HG03565 (cell line): ENCODE results near the gene OR3A1.
"Not testable (repeated sequence)": the region's sequence is repeated elsewhere in the genome, so short reads cannot be mapped to it uniquely, and the experiment has no call there.

Experiments
- ATAC-seq: cut with Tn5 transposase; IDR thresholded peaks from one replicate; pipeline ENCODE4 v1.9.1; 2021; ENCODE audit warnings: mild to moderate bottlenecking, moderate library complexity; ENCODE audit not compliant: unreplicated experiment

OR3A1 gene, protein sequence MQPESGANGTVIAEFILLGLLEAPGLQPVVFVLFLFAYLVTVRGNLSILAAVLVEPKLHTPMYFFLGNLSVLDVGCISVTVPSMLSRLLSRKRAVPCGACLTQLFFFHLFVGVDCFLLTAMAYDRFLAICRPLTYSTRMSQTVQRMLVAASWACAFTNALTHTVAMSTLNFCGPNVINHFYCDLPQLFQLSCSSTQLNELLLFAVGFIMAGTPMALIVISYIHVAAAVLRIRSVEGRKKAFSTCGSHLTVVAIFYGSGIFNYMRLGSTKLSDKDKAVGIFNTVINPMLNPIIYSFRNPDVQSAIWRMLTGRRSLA

GRCh38 chr17:3298260-3298659, at the start of gene OR3A1:
Gene OR3A1, minus strand, starts transcription at chr17:3298360. Its CDS starts 5,778 bp downstream, at chr17:3292582.
- no peak for ATAC-seq

DNA sequence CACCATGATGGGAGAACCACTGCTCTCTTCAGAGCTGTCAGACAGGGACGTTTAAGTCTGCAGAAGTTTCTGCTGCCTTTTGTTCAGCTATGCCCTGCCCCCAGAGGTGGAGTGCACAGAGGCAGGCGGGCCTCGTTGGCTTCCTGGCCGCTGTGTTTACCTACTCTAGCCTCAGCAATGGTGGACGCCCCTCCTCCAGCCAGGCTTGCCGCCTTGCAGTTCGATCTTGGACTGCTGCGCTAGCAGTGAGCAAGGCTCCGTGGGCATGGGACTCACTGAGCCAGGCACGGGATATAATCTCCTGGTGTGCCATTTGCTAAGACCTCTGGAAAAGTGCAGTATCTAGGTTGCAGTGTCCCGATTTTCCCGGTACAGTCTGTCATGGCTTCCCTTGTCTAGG, 44.6 kb upstream of the OR3A1 start:
- ATAC-seq, result not testable (repeated sequence)

GRCh38 chr17:3335876-3336275, 37.7 kb upstream of the OR3A1 start:
- ATAC-seq, result no peak

DNA sequence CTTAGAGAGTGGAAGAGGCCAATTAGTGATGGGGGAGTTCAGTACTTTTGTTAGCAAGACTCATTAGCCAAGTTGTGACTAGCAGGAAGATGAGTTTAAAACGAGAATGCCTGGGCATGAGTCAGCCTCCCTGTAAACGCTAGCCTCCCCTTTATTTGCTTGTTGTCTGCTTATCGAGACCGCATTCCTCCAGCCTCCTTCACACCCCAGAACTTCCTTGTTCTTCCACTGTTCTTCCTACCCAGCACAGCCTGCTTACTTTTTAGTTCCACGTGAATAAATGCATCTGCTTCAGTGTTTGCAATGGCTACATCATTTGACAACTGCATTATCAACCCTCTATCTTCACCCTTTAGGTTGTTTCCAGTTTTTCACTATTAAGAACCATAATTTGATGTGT, 20.2 kb upstream of the OR3A1 start:
- ATAC-seq, result no peak

DNA sequence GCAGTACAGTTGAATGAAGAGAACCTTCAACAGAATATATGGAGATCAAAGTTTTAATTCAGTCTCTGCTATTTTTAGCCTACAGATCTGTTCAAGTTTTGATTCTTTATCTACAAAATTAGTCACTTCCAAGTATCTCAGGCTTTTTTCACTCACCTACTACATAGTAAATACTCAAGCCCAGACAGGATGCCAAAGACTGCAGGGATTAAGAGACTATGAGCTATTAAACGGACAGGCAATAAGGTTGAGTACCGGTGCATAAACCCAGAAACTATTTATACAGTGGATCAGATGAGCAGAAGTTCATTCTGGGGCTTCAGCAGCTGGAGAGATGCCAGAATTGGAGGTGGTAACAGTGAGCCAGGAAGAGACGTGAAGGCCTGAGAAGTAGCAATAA, 18.7 kb upstream of the OR3A1 start:
- no peak for ATAC-seq

DNA sequence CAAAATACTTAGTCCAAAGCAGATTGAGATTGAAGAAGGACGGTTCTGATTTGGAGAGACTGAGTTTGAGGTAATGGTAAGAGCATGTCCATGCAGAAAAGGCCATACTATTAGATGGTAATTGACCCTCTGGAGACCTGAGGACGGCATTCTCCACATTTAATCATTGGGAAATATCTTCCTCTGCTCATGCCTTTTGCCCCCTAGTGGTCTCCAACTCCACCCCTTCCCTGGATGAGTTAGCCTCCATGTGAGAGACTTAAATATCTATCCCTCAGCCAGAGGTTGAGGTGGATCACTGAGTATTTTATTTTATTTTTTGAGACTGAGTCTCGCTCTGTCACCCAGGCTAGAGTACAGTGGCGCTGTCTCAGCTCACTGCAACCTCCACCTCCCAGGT, 10.4 kb upstream of the OR3A1 start:
- no peak for ATAC-seq

DNA sequence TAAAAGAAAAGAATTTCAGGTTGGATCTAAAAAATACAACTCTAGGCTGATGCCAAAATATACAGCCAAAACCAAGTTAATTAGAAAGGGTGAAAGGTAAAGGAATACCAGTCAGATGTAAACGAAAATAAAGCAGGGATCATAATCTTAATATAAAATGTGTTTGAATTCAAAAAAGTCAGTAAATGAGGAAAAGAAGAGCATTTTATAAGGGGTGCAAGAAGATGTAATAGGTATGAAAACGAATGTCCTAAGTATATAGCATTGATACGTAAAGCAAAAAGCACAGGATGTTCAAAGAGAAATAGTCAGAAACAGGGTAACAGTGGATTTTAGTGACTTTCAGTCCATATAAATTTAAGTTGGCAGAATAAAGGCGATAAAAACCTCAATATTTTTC, 2.5 kb downstream of the OR3A1 start:
- no peak for ATAC-seq

DNA sequence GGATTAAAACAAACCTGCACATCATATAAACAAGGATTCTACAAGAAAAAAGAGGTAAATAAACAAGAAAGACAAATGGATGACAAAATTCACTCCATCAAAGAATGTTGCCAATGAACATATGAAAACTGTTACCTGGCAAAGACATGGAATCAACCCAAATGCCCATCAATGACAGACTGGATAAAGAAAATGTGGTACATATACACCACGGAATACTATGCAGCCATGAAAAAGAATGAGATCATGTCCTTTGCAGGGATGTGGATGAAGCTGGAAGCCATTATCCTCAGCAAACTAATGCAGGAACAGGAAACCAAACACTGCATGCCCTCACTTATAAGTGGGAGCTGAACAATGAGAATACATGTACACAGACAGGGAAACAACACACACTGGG, 4.6 kb downstream of the OR3A1 start:
- ATAC-seq, result not testable (repeated sequence)

DNA sequence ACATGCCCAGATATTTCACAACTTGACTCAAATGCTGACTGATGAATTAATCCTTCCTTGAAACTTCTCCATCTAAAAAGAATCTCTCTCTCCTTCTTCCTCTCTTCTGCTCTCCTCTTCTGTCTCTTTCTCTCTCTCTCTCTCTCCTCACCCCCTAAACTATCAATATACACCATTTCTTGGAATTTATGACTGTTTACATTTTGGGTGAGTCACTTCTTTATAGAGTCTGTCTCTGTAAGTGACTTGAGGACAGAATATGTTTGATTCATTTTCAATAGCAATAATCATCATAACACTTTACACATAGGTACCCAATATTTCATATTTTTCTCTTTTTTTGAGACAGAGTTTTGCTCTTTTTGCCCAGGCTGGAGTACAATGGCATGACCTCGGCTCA, 15.3 kb downstream of the OR3A1 start:
- no peak for ATAC-seq

- no peak for ATAC-seq
Observed at GRCh38 chr17:3276126-3276525, 22.0 kb downstream of the OR3A1 start.

DNA sequence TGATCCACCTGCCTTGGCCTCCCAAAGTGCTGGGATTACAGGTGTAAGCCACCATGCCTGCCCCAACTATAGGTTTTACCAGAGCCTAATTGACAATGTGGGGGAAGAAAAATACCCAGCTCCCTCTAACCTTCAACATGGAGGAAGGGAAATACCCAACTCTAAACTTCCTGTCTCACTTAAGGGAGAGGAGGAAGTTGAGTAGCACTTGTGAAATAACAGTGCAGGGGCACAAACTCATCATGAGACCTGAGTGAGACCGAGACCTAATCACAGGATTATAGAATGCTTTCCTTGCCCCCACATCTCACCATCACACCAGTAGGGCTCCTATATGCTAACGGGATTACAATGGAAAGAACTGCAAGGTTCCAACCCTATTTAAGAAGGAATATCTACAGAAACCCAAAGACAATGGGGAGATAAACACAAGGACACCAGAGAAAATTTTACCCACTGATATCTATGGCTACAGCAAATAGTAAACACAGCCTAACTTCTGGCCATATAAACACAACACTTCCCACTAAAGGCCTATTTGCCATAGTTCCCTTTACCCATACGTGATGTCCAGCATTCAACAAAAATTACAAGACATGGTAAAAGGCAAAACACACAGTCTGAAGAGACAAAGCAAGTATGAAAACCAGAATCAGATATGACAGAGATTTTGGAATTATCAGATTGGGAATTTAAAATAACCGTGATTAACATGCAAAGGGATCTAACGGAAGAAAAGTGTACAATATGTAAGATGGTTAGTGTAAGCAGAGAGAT, 26.9 kb downstream of the OR3A1 start:
- ATAC-seq, result no peak

DNA sequence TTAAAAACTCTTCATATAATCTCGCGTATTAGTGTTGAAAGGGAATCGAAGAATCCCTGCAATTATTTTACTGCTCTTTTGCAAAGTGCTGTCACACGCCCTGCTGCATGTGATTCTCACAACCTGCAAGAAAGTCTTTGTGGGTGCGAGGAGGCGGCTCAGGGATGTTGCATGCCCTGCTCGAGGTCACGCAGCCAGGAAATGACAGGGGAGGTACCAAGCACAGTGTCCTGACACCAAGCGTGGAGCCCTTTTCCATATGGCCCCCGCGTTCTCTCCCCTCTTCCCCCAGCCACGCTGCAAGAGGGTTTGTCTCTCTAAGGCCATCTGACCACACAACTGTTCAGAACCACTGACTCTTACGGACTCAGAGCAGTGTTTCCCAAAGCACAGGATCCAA, 37.6 kb downstream of the OR3A1 start:
- ATAC-seq, result no peak

DNA sequence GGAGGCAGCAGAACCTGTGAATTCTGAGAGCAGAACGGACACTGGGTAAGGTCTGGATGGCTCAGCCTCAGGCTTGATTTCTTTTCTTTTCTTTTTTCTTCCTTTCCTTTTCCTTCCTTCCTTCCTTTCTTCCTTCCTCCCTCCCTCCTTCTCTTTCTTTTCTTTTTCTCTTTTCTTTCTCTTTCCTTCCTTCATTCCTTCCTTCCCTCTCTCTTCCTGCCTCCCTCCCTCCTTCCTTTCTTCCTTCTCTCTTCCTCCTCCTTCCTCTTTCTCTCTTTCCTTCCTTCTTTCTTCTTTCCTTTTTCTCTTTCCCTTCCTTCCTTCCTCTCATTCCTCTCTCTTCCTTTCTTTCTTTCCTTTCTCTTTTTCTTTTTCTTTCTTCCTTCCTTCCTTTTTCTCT, 38.0 kb downstream of the OR3A1 start:
- ATAC-seq, result no peak

GRCh38 chr17:3256575-3256974, 41.6 kb downstream of the OR3A1 start:
- ATAC-seq, result no peak

DNA sequence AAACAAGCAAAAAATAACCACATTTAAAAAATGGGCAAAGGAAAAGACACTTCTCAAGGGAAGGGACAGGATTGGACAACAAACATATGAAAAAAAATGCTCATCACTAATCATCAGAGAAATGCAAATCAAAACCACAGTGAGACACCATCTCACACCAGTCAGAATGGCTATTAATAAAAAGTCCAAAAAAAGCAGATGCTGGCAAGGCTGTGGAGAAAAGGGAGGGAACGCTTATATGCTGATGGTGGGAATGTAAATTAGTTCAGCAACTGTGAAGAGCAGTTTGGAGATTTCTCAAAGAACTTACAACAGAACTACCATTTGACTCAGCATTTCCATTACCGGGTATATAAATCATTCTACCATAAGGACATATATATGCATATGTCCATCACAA, 49.1 kb downstream of the OR3A1 start:
- not testable (repeated sequence) for ATAC-seq

DNA sequence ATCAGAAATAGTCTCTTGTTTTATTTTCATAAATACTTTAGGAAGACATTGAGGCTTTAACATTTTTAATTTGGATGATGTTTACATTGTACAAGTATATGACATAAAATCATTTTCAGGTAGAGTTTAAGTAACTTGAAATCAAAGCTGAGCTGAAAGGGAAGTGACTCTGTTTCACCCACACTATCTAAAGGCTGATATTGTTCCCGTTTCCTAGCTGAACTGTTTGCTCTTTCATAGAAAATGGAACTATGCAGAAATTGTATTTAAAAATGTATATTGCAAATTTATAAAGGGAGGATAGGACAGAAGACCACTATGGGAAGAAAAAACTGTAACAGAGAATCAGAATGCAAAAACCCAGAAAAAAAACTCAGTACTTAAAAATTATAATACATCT, 53.3 kb downstream of the OR3A1 start:
- ATAC-seq, result not testable (repeated sequence)

- not testable (repeated sequence) for ATAC-seq
Observed at GRCh38 chr17:3241044-3241443, 57.1 kb downstream of the OR3A1 start.
